Activated CD8-positive, alpha-beta memory T cell treated with anti-CD3 and anti-CD28 coated beads, Interleukin-2, amount 10 ng/mL, durations not matched to agents 7 days and 5 days (primary cell): ENCODE data around the gene PDE9A. TPM values are rescaled to one million over a fixed set of nuclear protein-coding genes. Genes with fewer than 3 reads are reported as not detected.

Source experiments
- ATAC-seq: fragments of 150-1000 bp; cut with Tn5 transposase; one replicate; pipeline ENCODE4 v1.10.0; 2021; ENCODE audit warnings: moderate library complexity
- CTCF ChIA-PET: fragments of 350-600 bp; sonication (Branson Sonifier 250); formaldehyde crosslinking; loops from one replicate; lab custom pipeline; 2021; ENCODE audit warnings: antibody characterized with exemption; lab: Charles Lee
- DNase-seq: peaks from one replicate; pipeline ENCODE4 v3.0.0-alpha.2; 2020
- H3K27ac Mint-ChIP-seq: one replicate; pipeline ENCODE4 v1.8.0; 2021; ENCODE audit warnings: mild to moderate bottlenecking, mixed read lengths
- H3K27me3 Mint-ChIP-seq: one replicate; pipeline ENCODE4 v1.8.0; 2021; ENCODE audit warnings: mixed read lengths
- H3K36me3 Mint-ChIP-seq: one replicate; pipeline ENCODE4 v1.8.0; 2021; ENCODE audit warnings: mild to moderate bottlenecking, mixed read lengths
- H3K4me1 Mint-ChIP-seq: one replicate; pipeline ENCODE4 v1.8.0; 2021; ENCODE audit warnings: mixed read lengths
- H3K4me3 Mint-ChIP-seq: one replicate; pipeline ENCODE4 v1.8.0; 2021; ENCODE audit warnings: mild to moderate bottlenecking, moderate library complexity, mixed read lengths
- H3K9me3 Mint-ChIP-seq: one replicate; pipeline ENCODE4 v1.8.0; 2022; ENCODE audit warnings: low read depth, mixed read lengths
- total RNA-seq, 2 experiments: library from RNA; stranded (reverse); gene quantifications; one replicate each; pipeline ENCODE4 v1.2.3, GENCODE V29; 2021

Gene PDE9A
- total RNA-seq, 2 experiments from 2014 or later = 2.0 to 6.8 TPM

- DNase-seq = no peak
- ATAC-seq = no peak
- Mint-ChIP-seq H3K27ac (no peak overlapping the region), H3K4me3 (no peak overlapping the region), H3K9me3 (peaks cover under 1% of the 10 kb centered on the region), H3K36me3 (no peaks in the 10 kb centered on the region), H3K4me1 (no peaks in the 10 kb centered on the region), H3K27me3 (peaks cover 41% of the 10 kb centered on the region)
- CTCF ChIA-PET = interaction anchor here (1.1 to 1.7 kb wide), 4 partner anchors 8 to 216 kb away, joined by 3 to 5 read pairs (median 4); partner anchors contain the start of gene PDE9A
Measured at GRCh38 chr21:42616941-42617340, 36.5 kb upstream of the PDE9A start.

- DNase-seq (no peak), ATAC-seq (no peak)
- Mint-ChIP-seq H3K27ac (no peak overlapping the region), H3K36me3 (no peaks in the 10 kb centered on the region), H3K9me3 (no peaks in the 10 kb centered on the region), H3K4me3 (no peak overlapping the region), H3K27me3 (peaks cover 46% of the 10 kb centered on the region), H3K4me1 (no peaks in the 10 kb centered on the region)
- CTCF ChIA-PET = interaction anchor here (1.6 to 1.7 kb wide), 3 partner anchors 8 to 215 kb away, joined by 3 to 5 read pairs (median 4); no protein-coding TSS in a partner anchor
Measured at GRCh38 chr21:42617486-42617885, 35.9 kb upstream of the PDE9A start.

- CTCF ChIA-PET = no interaction called here
- no peak overlapping the region for H3K4me3 Mint-ChIP-seq
Measured at GRCh38 chr21:42618707-42619102, 34.7 kb upstream of the PDE9A start.

DNA sequence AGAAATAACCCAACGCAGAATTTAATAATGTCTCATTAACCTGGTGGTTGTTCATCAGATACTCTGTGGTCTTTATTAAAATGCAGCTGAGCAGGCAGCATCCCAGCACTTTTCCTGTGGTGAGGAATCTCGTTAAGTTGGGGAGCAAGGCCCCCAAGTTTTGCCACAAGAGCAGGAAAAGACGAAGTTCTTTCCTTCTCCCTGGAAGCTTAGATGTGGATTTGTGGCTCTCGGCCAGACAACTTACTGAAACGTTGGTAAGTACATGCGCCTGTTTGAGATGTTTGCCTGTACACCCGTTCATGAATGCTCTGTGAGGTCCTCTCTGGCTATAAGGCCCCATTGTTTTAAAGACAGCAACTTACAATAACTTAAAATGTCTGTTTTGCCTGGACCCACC lies 34.3 kb upstream of the PDE9A start:
- no peak overlapping the region for H3K4me3 Mint-ChIP-seq
- H3K4me1 Mint-ChIP-seq = no peaks in the 10 kb centered on the region
- H3K9me3 Mint-ChIP-seq = no peaks in the 10 kb centered on the region
- no peak for ATAC-seq
- peaks cover 46% of the 10 kb centered on the region for H3K27me3 Mint-ChIP-seq
- H3K36me3 Mint-ChIP-seq = no peaks in the 10 kb centered on the region
- no peak overlapping the region for H3K27ac Mint-ChIP-seq
- no peak for DNase-seq
- CTCF ChIA-PET = no interaction called here

More at GRCh38 chr21:42618707-42619102, 34.7 kb upstream of the PDE9A start:
- DNase-seq = no peak
- H3K36me3 Mint-ChIP-seq = no peaks in the 10 kb centered on the region
- no peaks in the 10 kb centered on the region for H3K4me1 Mint-ChIP-seq
- H3K9me3 Mint-ChIP-seq = no peaks in the 10 kb centered on the region
- H3K27ac Mint-ChIP-seq = no peak overlapping the region
- ATAC-seq = no peak
- peaks cover 42% of the 10 kb centered on the region for H3K27me3 Mint-ChIP-seq

GRCh38 chr21:42619841-42620240 lies 33.6 kb upstream of the PDE9A start:
- Mint-ChIP-seq H3K4me3 (no peak overlapping the region), H3K4me1 (no peaks in the 10 kb centered on the region), H3K27me3 (peaks cover 53% of the 10 kb centered on the region), H3K36me3 (no peaks in the 10 kb centered on the region), H3K9me3 (no peaks in the 10 kb centered on the region), H3K27ac (no peak overlapping the region)
- DNase-seq (no peak), ATAC-seq (no peak)
- CTCF ChIA-PET = no interaction called here

DNA sequence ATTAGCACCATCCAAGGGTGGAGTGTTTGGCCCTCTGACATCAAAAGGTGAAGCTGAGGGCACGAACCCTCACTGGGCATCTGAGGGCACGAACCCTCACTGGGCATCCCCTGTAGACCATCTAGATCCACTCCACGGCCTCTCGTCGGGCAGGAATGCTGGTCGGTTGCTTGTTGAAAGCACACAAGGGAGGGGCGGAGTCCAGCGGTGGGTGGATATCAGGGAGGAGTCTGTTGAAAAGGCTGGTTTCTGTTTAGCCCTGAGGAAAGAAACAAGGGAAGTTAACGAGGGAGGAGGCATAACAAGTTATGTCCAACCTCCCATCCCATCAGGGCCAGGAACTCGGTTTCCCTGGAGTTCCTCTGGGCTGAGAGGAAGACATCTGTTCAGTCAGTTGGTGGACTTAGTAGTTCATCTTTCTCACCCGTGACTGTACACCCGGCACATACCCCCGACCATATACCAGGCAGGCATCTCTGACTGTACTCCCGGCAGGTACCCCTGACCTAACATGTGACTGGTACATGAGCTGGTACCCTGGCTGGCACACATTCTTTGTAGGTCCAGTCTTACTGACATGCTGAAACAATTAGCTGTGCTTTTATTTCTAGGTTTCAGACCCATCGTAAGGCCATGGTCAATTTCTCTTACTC lies 32.1 kb upstream of the PDE9A start:
- H3K27me3 Mint-ChIP-seq = peaks cover 66% of the 10 kb centered on the region
- no peaks in the 10 kb centered on the region for H3K4me1 Mint-ChIP-seq
- DNase-seq (no peak), ATAC-seq (no peak)
- H3K36me3 Mint-ChIP-seq = no peaks in the 10 kb centered on the region
- no peaks in the 10 kb centered on the region for H3K9me3 Mint-ChIP-seq
- H3K4me3 Mint-ChIP-seq = no peak overlapping the region
- H3K27ac Mint-ChIP-seq = no peak overlapping the region
- CTCF ChIA-PET = no interaction called here

DNA sequence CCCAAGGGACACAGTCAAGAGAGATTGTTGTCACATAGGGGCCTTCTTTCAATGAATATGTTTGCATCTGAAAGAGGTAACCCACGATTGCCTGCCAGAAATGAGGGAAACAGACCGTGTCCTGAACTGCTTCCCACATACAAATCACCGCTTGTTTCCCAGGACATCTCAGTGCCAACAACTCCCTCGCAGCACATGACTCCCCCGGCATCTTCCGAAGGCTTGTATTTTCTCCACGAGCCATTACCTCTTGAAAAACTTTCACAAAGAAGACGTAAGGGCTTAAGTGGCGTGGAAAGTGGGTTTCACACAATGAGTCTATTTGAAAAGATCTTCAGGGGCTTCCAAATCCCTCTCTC lies 31.6 kb upstream of the PDE9A start:
- ATAC-seq (no peak), DNase-seq (no peak)
- CTCF ChIA-PET = no interaction called here
- Mint-ChIP-seq H3K4me1 (no peaks in the 10 kb centered on the region), H3K9me3 (no peaks in the 10 kb centered on the region), H3K4me3 (no peak overlapping the region), H3K27me3 (peaks cover 67% of the 10 kb centered on the region), H3K36me3 (no peaks in the 10 kb centered on the region), H3K27ac (no peak overlapping the region)

- Mint-ChIP-seq H3K4me1 (no peaks in the 10 kb centered on the region), H3K27me3 (peaks cover 68% of the 10 kb centered on the region), H3K9me3 (no peaks in the 10 kb centered on the region), H3K4me3 (no peak overlapping the region), H3K36me3 (no peaks in the 10 kb centered on the region), H3K27ac (no peak overlapping the region)
- CTCF ChIA-PET = no interaction called here
- no peak for ATAC-seq
- DNase-seq = no peak
Measured at GRCh38 chr21:42622284-42622683, 31.1 kb upstream of the PDE9A start.

GRCh38 chr21:42623694-42624093 lies 29.7 kb upstream of the PDE9A start:
- H3K36me3 Mint-ChIP-seq = no peaks in the 10 kb centered on the region
- ATAC-seq (no peak), DNase-seq (no peak)
- no peak overlapping the region for H3K27ac Mint-ChIP-seq
- CTCF ChIA-PET = no interaction called here
- no peak overlapping the region for H3K4me3 Mint-ChIP-seq
- H3K4me1 Mint-ChIP-seq = no peaks in the 10 kb centered on the region
- H3K9me3 Mint-ChIP-seq = no peaks in the 10 kb centered on the region
- H3K27me3 Mint-ChIP-seq = peaks cover 59% of the 10 kb centered on the region

DNA sequence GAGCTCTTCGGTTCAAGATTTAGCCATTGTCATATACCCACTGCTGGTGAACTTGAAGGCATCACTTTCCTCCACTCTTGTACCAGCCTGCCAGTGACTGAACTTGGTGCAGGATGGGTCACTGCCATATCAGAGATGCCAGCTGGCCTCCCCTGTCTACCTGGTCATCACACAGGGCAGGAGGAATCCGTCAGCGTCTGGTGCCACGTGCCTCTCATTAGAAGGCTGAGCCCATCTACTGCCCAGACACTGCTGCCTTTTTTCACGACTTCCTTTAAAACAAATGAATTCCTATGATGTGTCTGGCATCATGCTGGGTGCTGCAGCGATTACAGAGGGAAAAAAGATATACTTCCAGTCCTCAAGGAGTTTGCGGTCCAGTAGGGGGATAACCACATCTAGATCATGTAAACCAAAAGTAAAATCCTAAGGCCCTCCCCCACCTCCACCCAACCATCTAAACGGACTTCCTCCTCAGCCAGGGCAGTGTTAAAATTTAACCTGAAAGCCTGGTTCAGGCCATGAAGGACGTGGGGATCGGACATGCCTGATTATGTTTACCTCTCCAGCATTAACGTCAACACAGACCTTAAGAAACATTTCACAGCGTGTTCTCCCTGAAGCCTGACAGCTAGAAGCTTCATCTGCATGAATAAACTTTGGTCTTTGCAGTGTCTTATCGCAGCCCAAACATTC lies 29.2 kb upstream of the PDE9A start:
- CTCF ChIA-PET = interaction anchor here (1.5 kb wide), 1 partner anchor 8 kb away, joined by 4 read pairs; no protein-coding TSS in a partner anchor
- no peaks in the 10 kb centered on the region for H3K36me3 Mint-ChIP-seq
- H3K9me3 Mint-ChIP-seq = no peaks in the 10 kb centered on the region
- ATAC-seq (no peak), DNase-seq (no peak)
- H3K27me3 Mint-ChIP-seq = peaks cover 54% of the 10 kb centered on the region
- no peak overlapping the region for H3K27ac Mint-ChIP-seq
- H3K4me1 Mint-ChIP-seq = no peaks in the 10 kb centered on the region
- H3K4me3 Mint-ChIP-seq = no peak overlapping the region

GRCh38 chr21:42624936-42625335 lies 28.5 kb upstream of the PDE9A start:
- no peak overlapping the region for H3K27ac Mint-ChIP-seq
- peaks cover 51% of the 10 kb centered on the region for H3K27me3 Mint-ChIP-seq
- DNase-seq (no peak), ATAC-seq (no peak)
- H3K4me3 Mint-ChIP-seq = no peak overlapping the region
- no peaks in the 10 kb centered on the region for H3K36me3 Mint-ChIP-seq
- no peaks in the 10 kb centered on the region for H3K4me1 Mint-ChIP-seq
- CTCF ChIA-PET = interaction anchor here (1.5 kb wide), 1 partner anchor 8 kb away, joined by 4 read pairs; no protein-coding TSS in a partner anchor
- no peaks in the 10 kb centered on the region for H3K9me3 Mint-ChIP-seq

GRCh38 chr21:42626171-42626570 lies 27.2 kb upstream of the PDE9A start:
- ATAC-seq = no peak

GRCh38 chr21:42627527-42628289 lies 25.7 kb upstream of the PDE9A start:
- no peak for ATAC-seq
- H3K4me3 Mint-ChIP-seq = no peak overlapping the region
- no peaks in the 10 kb centered on the region for H3K9me3 Mint-ChIP-seq
- no peak overlapping the region for H3K27ac Mint-ChIP-seq
- H3K36me3 Mint-ChIP-seq = no peaks in the 10 kb centered on the region
- H3K4me1 Mint-ChIP-seq = no peaks in the 10 kb centered on the region
- DNase-seq = no peak
- CTCF ChIA-PET = no interaction called here
- H3K27me3 Mint-ChIP-seq = peaks cover 30% of the 10 kb centered on the region

More at GRCh38 chr21:42626171-42626570, 27.2 kb upstream of the PDE9A start:
- Mint-ChIP-seq H3K9me3 (no peaks in the 10 kb centered on the region), H3K4me3 (no peak overlapping the region), H3K36me3 (no peaks in the 10 kb centered on the region), H3K27ac (no peak overlapping the region), H3K27me3 (peaks cover 45% of the 10 kb centered on the region), H3K4me1 (no peaks in the 10 kb centered on the region)
- CTCF ChIA-PET = interaction anchor here (1.5 kb wide), 1 partner anchor 10 kb away, joined by 4 read pairs; no protein-coding TSS in a partner anchor
- no peak for DNase-seq
